T-helper 2 cell treated with Interferon-gamma antibody and Interleukin-4, amounts not matched to agents 5 μg/mL and 100 μg/mL, for 36 hours (primary cell): Measurements from ENCODE around the gene RARRES1.
"Not testable (repeated sequence)": the region's sequence is repeated elsewhere in the genome, so short reads cannot be mapped to it uniquely, and the experiment has no call there.

ENCODE experiments used
- DNase-seq: peaks from one replicate; pipeline ENCODE4 v3.0.0; 2021; ENCODE audit warnings: low spot score
- H3K27ac Mint-ChIP-seq: one replicate; pipeline ENCODE4 v1.8.0; 2021; ENCODE audit warnings: mild to moderate bottlenecking, mixed read lengths
- H3K27me3 Mint-ChIP-seq: one replicate; pipeline ENCODE4 v1.8.0; 2021; ENCODE audit warnings: low read depth, mixed read lengths
- H3K36me3 Mint-ChIP-seq: one replicate; pipeline ENCODE4 v1.8.0; 2021; ENCODE audit warnings: low read depth, mixed read lengths
- H3K4me1 Mint-ChIP-seq: one replicate; pipeline ENCODE4 v1.8.0; 2021; ENCODE audit warnings: low read depth, mixed read lengths
- H3K4me3 Mint-ChIP-seq: one replicate; pipeline ENCODE4 v1.8.0; 2022; ENCODE audit warnings: mild to moderate bottlenecking, moderate library complexity, mixed read lengths
- H3K9me3 Mint-ChIP-seq: one replicate; pipeline ENCODE4 v1.8.0; 2021; ENCODE audit warnings: mixed read lengths

RARRES1 gene

GRCh38 chr3:158710601-158711000 lies 21.7 kb downstream of the RARRES1 start:
- Mint-ChIP-seq H3K36me3 (peaks cover 20% of the 10 kb centered on the region), H3K4me3 (no peak overlapping the region), H3K9me3 (no peaks in the 10 kb centered on the region), H3K27ac (no peak overlapping the region), H3K4me1 (peaks cover 5% of the 10 kb centered on the region), H3K27me3 (no peaks in the 10 kb centered on the region)
- DNase-seq = no peak

GRCh38 chr3:158709666-158710083 lies 22.6 kb downstream of the RARRES1 start:
- H3K4me1 Mint-ChIP-seq = peaks cover 5% of the 10 kb centered on the region
- DNase-seq = no peak
- H3K4me3 Mint-ChIP-seq = no peak overlapping the region
- H3K9me3 Mint-ChIP-seq = no peaks in the 10 kb centered on the region
- H3K27ac Mint-ChIP-seq = no peak overlapping the region
- peaks cover 20% of the 10 kb centered on the region for H3K36me3 Mint-ChIP-seq
- H3K27me3 Mint-ChIP-seq = no peaks in the 10 kb centered on the region

GRCh38 chr3:158703566-158703965 lies 28.7 kb downstream of the RARRES1 start:
- no peak for DNase-seq
- Mint-ChIP-seq H3K27ac (no peak overlapping the region), H3K4me1 (peaks cover 5% of the 10 kb centered on the region)

GRCh38 chr3:158702815-158703481 lies 29.3 kb downstream of the RARRES1 start:
- H3K4me1 Mint-ChIP-seq = peaks cover 5% of the 10 kb centered on the region
- no peak for DNase-seq
- H3K27me3 Mint-ChIP-seq = no peaks in the 10 kb centered on the region
- H3K27ac Mint-ChIP-seq = no peak overlapping the region
- no peak overlapping the region for H3K4me3 Mint-ChIP-seq
- peaks cover 2% of the 10 kb centered on the region for H3K36me3 Mint-ChIP-seq
- no peaks in the 10 kb centered on the region for H3K9me3 Mint-ChIP-seq

More at GRCh38 chr3:158703566-158703965, 28.7 kb downstream of the RARRES1 start:
- peaks cover 7% of the 10 kb centered on the region for H3K36me3 Mint-ChIP-seq
- H3K27me3 Mint-ChIP-seq = no peaks in the 10 kb centered on the region
- H3K4me3 Mint-ChIP-seq = no peak overlapping the region
- no peaks in the 10 kb centered on the region for H3K9me3 Mint-ChIP-seq

- no peaks in the 10 kb centered on the region for H3K9me3 Mint-ChIP-seq
- DNase-seq = no peak
- H3K4me1 Mint-ChIP-seq = peaks cover 5% of the 10 kb centered on the region
- H3K36me3 Mint-ChIP-seq = peaks cover 2% of the 10 kb centered on the region
- H3K27me3 Mint-ChIP-seq = no peaks in the 10 kb centered on the region
- H3K4me3 Mint-ChIP-seq = no peak overlapping the region
- no peak overlapping the region for H3K27ac Mint-ChIP-seq
Observed at GRCh38 chr3:158701420-158702065, 30.7 kb downstream of the RARRES1 start.

GRCh38 chr3:158700559-158700958 lies 31.7 kb downstream of the RARRES1 start:
- Mint-ChIP-seq H3K9me3 (no peaks in the 10 kb centered on the region), H3K4me3 (no peak overlapping the region), H3K4me1 (peaks cover 5% of the 10 kb centered on the region), H3K27ac (no peak overlapping the region), H3K27me3 (no peaks in the 10 kb centered on the region), H3K36me3 (peaks cover 2% of the 10 kb centered on the region)
- no peak for DNase-seq

- Mint-ChIP-seq H3K9me3 (peaks cover 4% of the 10 kb centered on the region), H3K36me3 (peaks cover 19% of the 10 kb centered on the region), H3K27ac (no peak overlapping the region), H3K27me3 (no peaks in the 10 kb centered on the region), H3K4me3 (no peak overlapping the region), H3K4me1 (no peaks in the 10 kb centered on the region)
- no peak for DNase-seq
Observed at GRCh38 chr3:158696618-158697017, 35.6 kb downstream of the RARRES1 start.

- not testable (repeated sequence) for DNase-seq, H3K9me3 Mint-ChIP-seq, H3K27me3 Mint-ChIP-seq, H3K4me1 Mint-ChIP-seq, H3K4me3 Mint-ChIP-seq, H3K27ac Mint-ChIP-seq
- peaks cover 25% of the 10 kb centered on the region for H3K36me3 Mint-ChIP-seq
Observed at GRCh38 chr3:158693866-158694456, 38.3 kb downstream of the RARRES1 start.

- peaks cover 13% of the 10 kb centered on the region for H3K36me3 Mint-ChIP-seq
- H3K4me3 Mint-ChIP-seq = no peak overlapping the region
- no peak overlapping the region for H3K27ac Mint-ChIP-seq
- H3K9me3 Mint-ChIP-seq = no peaks in the 10 kb centered on the region
- no peaks in the 10 kb centered on the region for H3K27me3 Mint-ChIP-seq
- DNase-seq = no peak
- no peaks in the 10 kb centered on the region for H3K4me1 Mint-ChIP-seq
Observed at GRCh38 chr3:158685159-158685558, 47.1 kb downstream of the RARRES1 start.

GRCh38 chr3:158683230-158683962 lies 48.9 kb downstream of the RARRES1 start:
- DNase-seq = no peak
- Mint-ChIP-seq H3K4me3 (no peak overlapping the region), H3K27me3 (no peaks in the 10 kb centered on the region), H3K4me1 (no peaks in the 10 kb centered on the region), H3K36me3 (peaks cover 15% of the 10 kb centered on the region), H3K9me3 (no peaks in the 10 kb centered on the region), H3K27ac (no peak overlapping the region)

GRCh38 chr3:158680861-158681260 lies 51.4 kb downstream of the RARRES1 start:
- Mint-ChIP-seq H3K9me3 (no peaks in the 10 kb centered on the region), H3K4me3 (no peak overlapping the region), H3K36me3 (peaks cover 14% of the 10 kb centered on the region), H3K4me1 (no peaks in the 10 kb centered on the region), H3K27me3 (no peaks in the 10 kb centered on the region), H3K27ac (no peak overlapping the region)
- DNase-seq = no peak

- H3K9me3 Mint-ChIP-seq = no peaks in the 10 kb centered on the region
- DNase-seq = no peak
- no peaks in the 10 kb centered on the region for H3K4me1 Mint-ChIP-seq
- peaks cover 11% of the 10 kb centered on the region for H3K36me3 Mint-ChIP-seq
- no peak overlapping the region for H3K4me3 Mint-ChIP-seq
- H3K27ac Mint-ChIP-seq = no peak overlapping the region
- H3K27me3 Mint-ChIP-seq = no peaks in the 10 kb centered on the region
Observed at GRCh38 chr3:158679547-158680000, 52.7 kb downstream of the RARRES1 start.

- Mint-ChIP-seq H3K4me3 (no peak overlapping the region), H3K36me3 (peaks cover 9% of the 10 kb centered on the region), H3K4me1 (no peaks in the 10 kb centered on the region), H3K27ac (no peak overlapping the region), H3K9me3 (no peaks in the 10 kb centered on the region), H3K27me3 (no peaks in the 10 kb centered on the region)
- DNase-seq = no peak
Observed at GRCh38 chr3:158678687-158679086, 53.6 kb downstream of the RARRES1 start.
